Measurements from ENCODE around the gene PREX1. TPM values are rescaled to one million over a fixed set of nuclear protein-coding genes. Genes with fewer than 3 reads are reported as not detected.

PREX1 gene
- total and polyA plus RNA-seq, 2 donors (not counting 1 experiment from before 2014, with no cell fraction given), result 1.0 to 3.1 TPM

- Histone ChIP-seq H3K36me3 (ENCODE audit: control insufficient read depth, insufficient read depth, low read length) (no peaks in the 10 kb centered on the region), H3K4me1 (ENCODE audit: control insufficient read depth, extremely low read depth, insufficient read depth, low read length) (peaks cover 2% of the 10 kb centered on the region), H3K27me3 (ENCODE audit: control insufficient read depth, insufficient read depth, low read length) (no peaks in the 10 kb centered on the region), H2AFZ (ENCODE audit: low read length) (no peak overlapping the region), H3K9ac (ENCODE audit: insufficient read depth, low read length) (no peak overlapping the region), H3K4me3 (replicated peaks in 1 of 4; ENCODE audit: control extremely low read depth in 1 of 4, insufficient read depth in 1 of 4, low read depth in 3 of 4, low read length in 4 of 4) (no peak overlapping the region), H4K20me1 (ENCODE audit: control insufficient read depth, extremely low read depth, insufficient read depth, low read length) (no peaks in the 10 kb centered on the region), H3K27ac (ENCODE audit: insufficient read depth, low read length) (no peak overlapping the region), H3K79me2 (ENCODE audit: control insufficient read depth, insufficient read depth, low read length) (no peaks in the 10 kb centered on the region), H3K9me3 (ENCODE audit: control insufficient read depth, insufficient read depth, low read depth, low read length) (no peaks in the 10 kb centered on the region), H3K4me2 (ENCODE audit: extremely low read depth, insufficient read depth, low read length) (no peak overlapping the region)
- TF ChIP-seq EZH2 (IDR thresholded peaks at IDR 0.05; ENCODE audit: low read length, missing control alignments), result no peak
- TF ChIP-seq, protein P1, sequence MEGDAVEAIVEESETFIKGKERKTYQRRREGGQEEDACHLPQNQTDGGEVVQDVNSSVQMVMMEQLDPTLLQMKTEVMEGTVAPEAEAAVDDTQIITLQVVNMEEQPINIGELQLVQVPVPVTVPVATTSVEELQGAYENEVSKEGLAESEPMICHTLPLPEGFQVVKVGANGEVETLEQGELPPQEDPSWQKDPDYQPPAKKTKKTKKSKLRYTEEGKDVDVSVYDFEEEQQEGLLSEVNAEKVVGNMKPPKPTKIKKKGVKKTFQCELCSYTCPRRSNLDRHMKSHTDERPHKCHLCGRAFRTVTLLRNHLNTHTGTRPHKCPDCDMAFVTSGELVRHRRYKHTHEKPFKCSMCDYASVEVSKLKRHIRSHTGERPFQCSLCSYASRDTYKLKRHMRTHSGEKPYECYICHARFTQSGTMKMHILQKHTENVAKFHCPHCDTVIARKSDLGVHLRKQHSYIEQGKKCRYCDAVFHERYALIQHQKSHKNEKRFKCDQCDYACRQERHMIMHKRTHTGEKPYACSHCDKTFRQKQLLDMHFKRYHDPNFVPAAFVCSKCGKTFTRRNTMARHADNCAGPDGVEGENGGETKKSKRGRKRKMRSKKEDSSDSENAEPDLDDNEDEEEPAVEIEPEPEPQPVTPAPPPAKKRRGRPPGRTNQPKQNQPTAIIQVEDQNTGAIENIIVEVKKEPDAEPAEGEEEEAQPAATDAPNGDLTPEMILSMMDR (conservative IDR thresholded peaks at IDR 0.05 in 1 of 2, IDR thresholded peaks at IDR 0.05 in 1 of 2; ENCODE audit: low read depth in 1 of 2, low read length in 2 of 2), result no peak
- DNase-seq (ENCODE audit: low read depth in 2 of 2), result no peak
These were observed 39.2 kb downstream of the PREX1 start for GRCh38 chr20:48788486-48789072.

DNA sequence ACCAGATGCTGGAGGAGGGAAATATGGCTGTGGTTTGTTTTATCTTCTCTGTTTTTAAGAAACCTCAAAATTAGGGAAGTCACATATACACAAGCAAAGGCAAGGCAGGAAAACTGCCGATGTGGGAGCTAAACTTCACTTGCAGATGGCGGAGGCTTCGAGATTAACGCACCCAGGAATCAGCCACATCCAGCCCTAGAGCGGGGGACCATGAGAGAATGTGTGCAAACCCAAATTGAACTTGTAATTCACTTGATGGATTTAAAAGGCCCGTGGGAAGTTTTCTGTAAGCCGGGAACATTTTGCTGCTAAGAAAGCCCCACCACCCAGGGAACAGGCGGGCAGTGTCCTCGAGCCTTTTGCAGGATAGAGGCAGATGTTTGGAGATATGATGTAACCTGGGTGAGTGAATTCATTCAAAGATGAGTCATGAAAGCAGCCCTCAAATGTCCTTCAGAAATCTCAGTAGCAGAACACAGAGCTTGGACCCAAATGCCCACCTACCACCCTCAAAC is 39.9 kb downstream of the PREX1 start:
- TF ChIP-seq, protein P1 (conservative IDR thresholded peaks at IDR 0.05 in 1 of 2, IDR thresholded peaks at IDR 0.05 in 1 of 2; ENCODE audit: low read depth in 1 of 2, low read length in 2 of 2), result no peak
- TF ChIP-seq EZH2 (IDR thresholded peaks at IDR 0.05; ENCODE audit: low read length, missing control alignments), result no peak
- Histone ChIP-seq H3K9me3 (ENCODE audit: control insufficient read depth, insufficient read depth, low read depth, low read length) (no peaks in the 10 kb centered on the region), H3K27me3 (ENCODE audit: control insufficient read depth, insufficient read depth, low read length) (no peaks in the 10 kb centered on the region), H2AFZ (ENCODE audit: low read length) (no peak overlapping the region), H3K4me1 (ENCODE audit: control insufficient read depth, extremely low read depth, insufficient read depth, low read length) (peaks cover 2% of the 10 kb centered on the region), H3K36me3 (ENCODE audit: control insufficient read depth, insufficient read depth, low read length) (no peaks in the 10 kb centered on the region), H3K9ac (ENCODE audit: insufficient read depth, low read length) (no peak overlapping the region), H3K79me2 (ENCODE audit: control insufficient read depth, insufficient read depth, low read length) (no peaks in the 10 kb centered on the region), H3K4me3 (replicated peaks in 1 of 4; ENCODE audit: control extremely low read depth in 1 of 4, insufficient read depth in 1 of 4, low read depth in 3 of 4, low read length in 4 of 4) (no peak overlapping the region), H3K27ac (ENCODE audit: insufficient read depth, low read length) (no peak overlapping the region), H3K4me2 (ENCODE audit: extremely low read depth, insufficient read depth, low read length) (no peak overlapping the region), H4K20me1 (ENCODE audit: control insufficient read depth, extremely low read depth, insufficient read depth, low read length) (no peaks in the 10 kb centered on the region)
- peak; percentile 54 to 77 for DNase-seq (ENCODE audit: low read depth in 2 of 2)

DNA sequence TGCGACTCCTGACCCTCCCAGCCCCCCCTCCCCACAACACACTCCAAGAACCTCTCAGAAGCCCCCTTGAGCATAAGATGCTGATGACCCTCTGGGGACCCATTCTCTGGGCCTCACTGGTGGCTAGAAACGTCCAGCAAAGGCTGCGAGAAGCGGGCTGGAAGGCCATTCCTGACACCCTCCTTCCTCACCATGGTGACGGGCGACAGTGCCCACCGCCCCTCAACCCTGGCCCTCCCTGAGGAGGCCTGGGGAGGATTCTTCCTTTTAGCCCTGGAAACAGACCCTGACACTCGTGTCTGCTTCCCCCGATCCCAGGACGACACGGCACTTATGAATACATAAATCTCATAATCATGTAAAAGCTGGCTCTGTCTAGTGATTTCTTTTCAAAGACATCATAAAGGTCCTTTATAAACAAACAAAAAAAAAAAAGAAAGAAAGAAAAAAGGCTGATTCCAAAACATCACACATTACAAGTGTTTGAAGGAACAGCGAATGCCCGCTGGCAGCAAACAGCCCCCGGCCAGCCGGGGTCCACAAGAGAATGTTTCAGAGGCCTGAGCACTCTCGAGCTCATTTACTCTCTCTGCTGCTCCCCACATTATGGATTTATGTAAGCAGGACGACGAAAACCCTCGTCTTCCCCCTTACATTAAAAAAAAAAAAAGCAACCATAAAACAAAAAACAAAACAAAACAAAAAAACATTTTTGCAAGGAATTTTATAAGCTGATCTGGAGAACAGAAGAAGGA is 40.7 kb downstream of the PREX1 start:
- no peaks in the 10 kb centered on the region for H3K27me3 ChIP-seq (ENCODE audit: control insufficient read depth, insufficient read depth, low read length)
- no peak overlapping the region for H3K27ac ChIP-seq (ENCODE audit: insufficient read depth, low read length)
- H3K4me1 ChIP-seq (ENCODE audit: control insufficient read depth, extremely low read depth, insufficient read depth, low read length), result peaks cover 2% of the 10 kb centered on the region
- no peaks in the 10 kb centered on the region for H3K9me3 ChIP-seq (ENCODE audit: control insufficient read depth, insufficient read depth, low read depth, low read length)
- no peaks in the 10 kb centered on the region for H3K79me2 ChIP-seq (ENCODE audit: control insufficient read depth, insufficient read depth, low read length)
- H3K9ac ChIP-seq (ENCODE audit: insufficient read depth, low read length), result no peak overlapping the region
- no peaks in the 10 kb centered on the region for H3K36me3 ChIP-seq (ENCODE audit: control insufficient read depth, insufficient read depth, low read length)
- no peak for TF ChIP-seq EZH2 (IDR thresholded peaks at IDR 0.05; ENCODE audit: low read length, missing control alignments)
- TF ChIP-seq, protein P1 (conservative IDR thresholded peaks at IDR 0.05 in 1 of 2, IDR thresholded peaks at IDR 0.05 in 1 of 2; ENCODE audit: low read depth in 1 of 2, low read length in 2 of 2), result no peak
- no peak overlapping the region for H3K4me3 ChIP-seq (replicated peaks in 1 of 4; ENCODE audit: control extremely low read depth in 1 of 4, insufficient read depth in 1 of 4, low read depth in 3 of 4, low read length in 4 of 4)
- DNase-seq (ENCODE audit: low read depth in 2 of 2), result no peak
- H4K20me1 ChIP-seq (ENCODE audit: control insufficient read depth, extremely low read depth, insufficient read depth, low read length), result no peaks in the 10 kb centered on the region
- no peak overlapping the region for H2AFZ ChIP-seq (ENCODE audit: low read length)
- H3K4me2 ChIP-seq (ENCODE audit: extremely low read depth, insufficient read depth, low read length), result no peak overlapping the region

Data from fibroblast of lung (primary cell).